Kidney (tissue), 14 donors: Measurements from ENCODE around the gene TBC1D5. TPM values are rescaled to one million over a fixed set of nuclear protein-coding genes. Genes with fewer than 3 reads are reported as not detected.

Experiments
- DNase-seq, 5 donors: peaks; one replicate each; pipeline ENCODE4 v3.0.0-alpha.2; 2013 to 2020
- FAIRE-seq: peaks from 2 replicates; lab custom pipeline; 2012; peaks lifted over from hg19 to GRCh38; lab: Jason Lieb, UNC
- H3K27ac ChIP-seq, 2 donors: one replicate each; pipeline ENCODE4 v1.7.0; 2013; ENCODE audit warnings: low read depth in 2 of 2, low read length in 2 of 2, inconsistent platforms in 1 of 2
- H3K27me3 ChIP-seq: one replicate; pipeline ENCODE4 v1.7.1; 2013; ENCODE audit warnings: low read length, inconsistent platforms; ENCODE audit not compliant: control insufficient read depth, insufficient read depth
- H3K36me3 ChIP-seq, 3 donors: one replicate each; pipeline versions ENCODE4 v1.7.0 to v1.7.1; 2013; ENCODE audit warnings: low read length in 3 of 3, control low read depth in 1 of 3, inconsistent platforms in 1 of 3; ENCODE audit not compliant: insufficient read depth in 3 of 3, control insufficient read depth in 2 of 3
- H3K4me1 ChIP-seq, 3 donors: one replicate each; pipeline versions ENCODE4 v1.7.0 to v1.7.1; 2013; ENCODE audit warnings: low read length in 3 of 3, inconsistent platforms in 1 of 3, low read depth in 1 of 3; ENCODE audit not compliant: control insufficient read depth in 2 of 3, insufficient read depth in 2 of 3
- H3K4me3 ChIP-seq, 3 donors: one replicate each; pipeline versions ENCODE4 v1.7.0 to v1.8.1; 2013; ENCODE audit warnings: low read length in 3 of 3, control low read depth in 1 of 3, inconsistent platforms in 1 of 3
- H3K9ac ChIP-seq, 3 donors: one replicate each; pipeline versions ENCODE4 v1.7.0 to v1.7.1; 2013; ENCODE audit warnings: low read length in 3 of 3, control low read depth in 1 of 3, inconsistent platforms in 1 of 3
- H3K9me3 ChIP-seq, 3 donors: one replicate each; pipeline versions ENCODE4 v1.7.0 to v1.7.1; 2013; ENCODE audit warnings: low read length in 3 of 3, control low read depth in 1 of 3, inconsistent platforms in 1 of 3; ENCODE audit not compliant: control insufficient read depth in 2 of 3, insufficient read depth in 1 of 3
- CTCF ChIP-seq: IDR thresholded peaks from 3 replicates; pipeline ENCODE4 v1.5.1; 2012; ENCODE audit warnings: mild to moderate bottlenecking, moderate library complexity, borderline replicate concordance; ENCODE audit not compliant: insufficient read depth; ENCODE audit errors: extremely low read depth
- intact Hi-C: fragments of 100-400 bp; cut with DNase I; formaldehyde crosslinking; loops from one replicate; pipeline ENCODE4 v1.11.1; 2022
- polyA plus RNA-seq: library from polyadenylated mRNA; stranded (reverse); fragments of 350-450 nt; fragmentation: Illumina TruSeq; extraction: RNeasy Lipid Tissue Mini Kit (QIAGEN cat#74804); gene quantifications from one replicate; pipeline ENCODE4 v1.2.3, GENCODE V29; 2014; ENCODE audit warnings: low read depth, low replicate concordance; ENCODE audit not compliant: insufficient read depth
- total RNA-seq: library from RNA; stranded (reverse); fragmentation: NEBNext Ultra II Directional; extraction: Animal tissue kit (Norgen Biotek cat#: 25700); gene quantifications from one replicate; pipeline ENCODE4 v1.2.1, GENCODE V29; 2021
- donor health status: control.
- donor health status: control.
- donor health status: control.
- donor health status: control.
- donor health status: control.
- donor health status: DM: yes; HTN: yes; CAD: no.
- donor health status: Normal renal cell carcinoma (clear cell type).

TBC1D5 gene
- total and polyA plus RNA-seq, 2 donors from 2014 or later, result 9.7 to 77.7 TPM

DNA sequence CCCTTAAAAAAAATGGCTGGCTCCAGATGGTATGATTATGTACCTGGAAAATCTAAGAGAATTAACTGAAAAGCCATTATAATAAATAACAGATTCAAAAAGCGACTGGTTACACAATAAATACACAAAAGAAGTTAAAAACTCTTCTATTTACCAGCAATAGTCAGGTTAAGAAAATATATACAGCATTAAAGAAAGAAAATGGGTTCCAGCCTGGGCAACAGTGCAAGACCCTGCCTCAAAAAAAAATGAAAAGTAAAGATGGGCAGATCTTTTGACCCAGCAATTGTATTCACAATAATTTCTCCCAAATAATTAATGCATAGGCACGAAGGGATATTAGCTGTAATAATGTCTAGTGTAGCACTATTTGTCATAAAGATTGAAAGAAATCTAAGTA is 8.7 kb downstream of the TBC1D5 start:
- H3K27ac ChIP-seq, result no peak overlapping the region
- H3K9ac ChIP-seq, result no peak overlapping the region
- no peaks in the 10 kb centered on the region for H3K27me3 ChIP-seq
- no peaks in the 10 kb centered on the region for H3K36me3 ChIP-seq
- H3K4me1 ChIP-seq, result no peaks in the 10 kb centered on the region
- intact Hi-C loops, result no loop called here
- DNase-seq (no peak), FAIRE-seq (no peak)
- TF ChIP-seq CTCF, result no peak
- no peak overlapping the region for H3K4me3 ChIP-seq
- no peaks in the 10 kb centered on the region for H3K9me3 ChIP-seq

GRCh38 chr3:17733215-17733614 is 9.2 kb downstream of the TBC1D5 start:
- H3K4me1 ChIP-seq, result no peaks in the 10 kb centered on the region
- H3K9ac ChIP-seq, result no peak overlapping the region
- H3K27me3 ChIP-seq, result no peaks in the 10 kb centered on the region
- no peak overlapping the region for H3K4me3 ChIP-seq
- H3K9me3 ChIP-seq, result no peaks in the 10 kb centered on the region
- TF ChIP-seq CTCF, result no peak
- H3K36me3 ChIP-seq, result no peaks in the 10 kb centered on the region
- FAIRE-seq (no peak), DNase-seq (no peak)
- H3K27ac ChIP-seq, result no peak overlapping the region
- intact Hi-C loops, result no loop called here

- FAIRE-seq (no peak), DNase-seq (peak in 1 of 5 donors; percentile 9)
- no peaks in the 10 kb centered on the region for H3K27me3 ChIP-seq
These were observed 12.0 kb downstream of the TBC1D5 start for GRCh38 chr3:17730318-17730967.

More at GRCh38 chr3:17730318-17730967, 12.0 kb downstream of the TBC1D5 start:
- TF ChIP-seq CTCF, result no peak
- Histone ChIP-seq H3K27ac (no peak overlapping the region), H3K4me1 (no peaks in the 10 kb centered on the region), H3K9ac (no peak overlapping the region), H3K36me3 (peaks cover 0 to 2% (median 0%) of the 10 kb centered on the region in 3 donors), H3K9me3 (peaks cover 0 to 4% (median 3%) of the 10 kb centered on the region in 3 donors), H3K4me3 (no peak overlapping the region)
- intact Hi-C loops, result no loop called here
